ENCODE data around the gene CREM. TPM values are rescaled to one million over a fixed set of nuclear protein-coding genes. Genes with fewer than 3 reads are reported as not detected.

The CREM gene
- total and polyA plus RNA-seq, 2 experiments from 2014 or later, result 41.9 to 53.2 TPM

DNA sequence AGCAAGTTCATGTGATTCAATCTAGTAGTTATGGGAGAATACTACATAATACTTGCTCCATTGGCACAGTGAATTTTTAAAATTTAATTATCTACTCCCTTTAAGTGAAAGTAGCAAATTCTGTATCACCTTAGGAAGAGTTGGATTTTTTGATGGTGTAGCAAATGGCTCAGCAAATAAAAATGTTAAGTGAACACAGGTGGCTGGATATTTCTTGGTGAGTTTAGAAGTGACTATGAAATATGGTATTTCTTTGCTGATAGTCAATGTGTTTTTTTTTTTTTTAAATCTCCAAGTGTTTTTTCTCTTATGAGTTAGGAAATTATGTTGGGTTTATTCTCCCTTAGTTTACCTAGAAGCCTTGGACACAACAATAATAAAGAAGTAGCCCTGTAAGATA is 67.8 kb downstream of the CREM start:
- no peaks in the 10 kb centered on the region for H3K27me3 ChIP-seq
- H3K4me1 ChIP-seq (ENCODE audit: insufficient read depth), result peaks cover 3% of the 10 kb centered on the region
- H3K9me2 ChIP-seq (replicated peaks; ENCODE audit: insufficient read depth), result no peaks in the 10 kb centered on the region
- peak overlapping the region; percentile 96 for H3K27ac ChIP-seq
- no peaks in the 10 kb centered on the region for H3K9me3 ChIP-seq (ENCODE audit: low read depth)
- H3K79me2 ChIP-seq, result no peaks in the 10 kb centered on the region
- H3K4me2 ChIP-seq, result peak overlapping the region; percentile 71
- no peak overlapping the region for H2AFZ ChIP-seq
- H3K36me3 ChIP-seq (replicated peaks; ENCODE audit: insufficient read depth, low read depth), result no peaks in the 10 kb centered on the region
- H3K4me3 ChIP-seq, result no peak overlapping the region
- H4K20me1 ChIP-seq (ENCODE audit: insufficient read depth, poor library complexity, severe bottlenecking), result no peaks in the 10 kb centered on the region
- no peak for TF ChIP-seq EZH2phosphoT487 (IDR thresholded peaks at IDR 0.05; ENCODE audit: low read depth, severe bottlenecking, unreplicated experiment)
- no peak for TF ChIP-seq CTCF (IDR thresholded peaks at IDR 0.05; ENCODE audit: poor library complexity)
- no peak for TF ChIP-seq EZH2 (IDR thresholded peaks at IDR 0.05; ENCODE audit: borderline replicate concordance)
- DNase-seq (ENCODE audit: low spot score), result no peak

DNA sequence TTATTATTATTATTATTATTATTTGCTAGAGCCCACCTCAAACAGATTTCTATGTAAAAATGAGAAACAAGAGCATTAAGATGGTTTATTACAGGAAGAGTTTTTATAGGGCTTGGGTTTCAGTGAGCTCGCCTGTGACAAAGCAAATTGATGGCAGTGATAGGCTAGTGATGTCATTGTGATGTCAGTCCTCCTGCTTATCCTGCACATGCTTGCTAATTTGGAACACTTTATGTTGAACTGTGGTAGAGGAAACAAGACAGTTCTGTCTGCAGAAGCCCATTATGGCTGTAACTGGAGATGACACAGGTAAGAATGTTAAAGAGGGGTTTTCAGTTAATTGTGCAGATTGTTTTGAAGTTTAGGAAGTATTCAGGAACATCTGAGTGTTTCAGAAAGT is 68.3 kb downstream of the CREM start:
- H3K4me3 ChIP-seq, result peak overlapping the region; percentile 21
- H3K36me3 ChIP-seq (replicated peaks; ENCODE audit: insufficient read depth, low read depth), result no peaks in the 10 kb centered on the region
- peak; percentile 38 for DNase-seq (ENCODE audit: low spot score)
- H3K4me2 ChIP-seq, result peak overlapping the region; percentile 71
- TF ChIP-seq CTCF (IDR thresholded peaks at IDR 0.05; ENCODE audit: poor library complexity), result no peak
- TF ChIP-seq EZH2phosphoT487 (IDR thresholded peaks at IDR 0.05; ENCODE audit: low read depth, severe bottlenecking, unreplicated experiment), result no peak
- TF ChIP-seq EZH2 (IDR thresholded peaks at IDR 0.05; ENCODE audit: borderline replicate concordance), result no peak
- peaks cover 3% of the 10 kb centered on the region for H3K4me1 ChIP-seq (ENCODE audit: insufficient read depth)
- no peaks in the 10 kb centered on the region for H3K27me3 ChIP-seq
- no peaks in the 10 kb centered on the region for H3K9me3 ChIP-seq (ENCODE audit: low read depth)
- no peaks in the 10 kb centered on the region for H4K20me1 ChIP-seq (ENCODE audit: insufficient read depth, poor library complexity, severe bottlenecking)
- H3K27ac ChIP-seq, result peak overlapping the region; percentile 96
- peak overlapping the region; percentile 76 for H2AFZ ChIP-seq
- H3K9me2 ChIP-seq (replicated peaks; ENCODE audit: insufficient read depth), result no peaks in the 10 kb centered on the region
- WGBS (ENCODE audit: low lambda C conversion rate, missing lambda C conversion rate), result 37% methylated on average over 1 of the region's 1 CpG
- no peaks in the 10 kb centered on the region for H3K79me2 ChIP-seq

GRCh38 chr10:35195361-35196306 is 69.0 kb downstream of the CREM start:
- Histone ChIP-seq H3K9me3 (ENCODE audit: low read depth) (no peaks in the 10 kb centered on the region), H4K20me1 (ENCODE audit: insufficient read depth, poor library complexity, severe bottlenecking) (no peaks in the 10 kb centered on the region), H3K27ac (peak overlapping the region; percentile 96), H3K79me2 (no peaks in the 10 kb centered on the region), H3K36me3 (replicated peaks; ENCODE audit: insufficient read depth, low read depth) (no peaks in the 10 kb centered on the region), H3K27me3 (no peaks in the 10 kb centered on the region), H3K4me2 (peak overlapping the region; percentile 71), H3K4me3 (peak overlapping the region; percentile 21), H2AFZ (peak overlapping the region; percentile 76), H3K9me2 (replicated peaks; ENCODE audit: insufficient read depth) (no peaks in the 10 kb centered on the region), H3K4me1 (ENCODE audit: insufficient read depth) (peaks cover 3% of the 10 kb centered on the region)
- TF ChIP-seq CTCF (IDR thresholded peaks at IDR 0.05; ENCODE audit: poor library complexity) (peak; percentile 77), EZH2phosphoT487 (IDR thresholded peaks at IDR 0.05; ENCODE audit: low read depth, severe bottlenecking, unreplicated experiment) (no peak), EZH2 (IDR thresholded peaks at IDR 0.05; ENCODE audit: borderline replicate concordance) (no peak)
- 2% methylated on average over 15 of the region's 15 CpGs for WGBS (ENCODE audit: low lambda C conversion rate, missing lambda C conversion rate)
- DNase-seq (ENCODE audit: low spot score), result peak; percentile 88

All from hepatocyte (in vitro differentiated cells).